ENCODE data around the gene ACAN.

Gene ACAN

DNA sequence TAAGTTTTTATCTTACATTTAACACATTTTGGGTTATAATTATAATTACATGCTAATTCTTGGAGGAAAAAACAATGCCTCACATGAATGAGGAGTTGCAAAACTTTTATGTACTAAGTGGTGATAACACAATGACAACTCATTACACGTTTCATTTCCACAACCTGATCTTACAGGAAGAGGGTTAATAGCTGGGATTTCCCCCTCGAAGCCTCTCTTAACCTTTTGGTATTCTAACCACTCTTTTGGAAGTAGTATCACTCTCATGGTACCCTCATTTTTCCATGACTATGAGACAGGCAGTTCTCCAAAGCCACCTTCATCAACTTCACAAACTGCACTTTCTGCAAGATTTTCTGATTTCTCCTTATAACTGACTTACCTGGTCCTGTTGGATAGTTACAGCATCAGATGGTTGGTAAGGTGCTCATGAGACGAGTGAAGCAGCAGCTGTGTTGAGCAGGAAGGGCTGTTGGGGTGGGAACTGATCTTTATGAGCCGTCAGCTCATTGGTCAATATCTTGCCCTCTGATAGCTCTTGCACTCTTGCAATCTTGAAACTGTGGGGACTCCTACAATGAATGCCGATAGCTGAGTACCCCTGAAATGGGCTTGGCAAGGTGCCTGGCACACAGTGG is 41.6 kb downstream of the ACAN start:
- DNase-seq: no peak

DNA sequence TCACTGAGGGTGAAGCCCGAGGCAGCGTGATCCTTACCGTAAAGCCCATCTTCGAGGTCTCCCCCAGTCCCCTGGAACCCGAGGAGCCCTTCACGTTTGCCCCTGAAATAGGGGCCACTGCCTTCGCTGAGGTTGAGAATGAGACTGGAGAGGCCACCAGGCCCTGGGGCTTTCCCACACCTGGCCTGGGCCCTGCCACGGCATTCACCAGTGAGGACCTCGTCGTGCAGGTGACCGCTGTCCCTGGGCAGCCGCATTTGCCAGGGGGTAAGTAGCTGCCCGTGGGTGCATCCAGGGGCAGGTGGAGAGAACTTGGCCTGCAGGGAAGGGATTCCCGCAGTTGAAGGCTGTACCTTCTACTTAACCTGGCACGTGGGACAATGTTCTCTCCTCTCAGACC is 42.4 kb downstream of the ACAN start:
- no peak for DNase-seq

DNA sequence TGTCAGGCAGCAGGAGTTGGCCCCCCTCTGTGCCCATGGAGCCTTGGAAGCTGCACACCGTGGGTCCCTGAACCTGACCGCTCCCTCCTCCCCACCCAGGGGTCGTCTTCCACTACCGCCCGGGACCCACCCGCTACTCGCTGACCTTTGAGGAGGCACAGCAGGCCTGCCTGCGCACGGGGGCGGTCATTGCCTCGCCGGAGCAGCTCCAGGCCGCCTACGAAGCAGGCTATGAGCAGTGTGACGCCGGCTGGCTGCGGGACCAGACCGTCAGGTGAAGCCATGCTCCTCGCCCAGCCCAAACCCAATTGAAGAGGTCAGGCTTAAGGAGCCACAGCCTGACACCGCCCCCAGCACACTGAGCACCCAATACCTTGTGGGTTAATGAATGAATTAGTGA is 43.9 kb downstream of the ACAN start:
- DNase-seq: no peak

DNA sequence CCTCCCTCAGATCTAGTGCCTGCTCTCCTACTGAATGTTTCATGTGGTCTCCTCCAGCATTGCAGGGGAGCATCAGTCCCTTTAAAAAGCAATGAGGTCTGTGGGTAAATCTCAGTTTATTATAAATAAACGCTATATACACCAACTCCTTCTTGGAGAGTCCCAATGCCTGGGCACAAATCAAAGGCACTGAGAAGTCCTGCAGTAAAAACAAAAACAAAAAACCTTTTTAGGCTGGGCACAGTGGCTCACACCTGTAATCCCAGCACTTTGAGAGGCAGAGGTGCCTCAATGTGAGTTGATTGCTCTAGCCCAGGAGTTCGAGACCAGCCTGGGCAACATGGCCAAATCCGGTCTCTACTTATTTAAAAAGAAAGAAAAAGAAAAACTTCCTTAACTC is 45.0 kb downstream of the ACAN start:
- no peak for DNase-seq

DNA sequence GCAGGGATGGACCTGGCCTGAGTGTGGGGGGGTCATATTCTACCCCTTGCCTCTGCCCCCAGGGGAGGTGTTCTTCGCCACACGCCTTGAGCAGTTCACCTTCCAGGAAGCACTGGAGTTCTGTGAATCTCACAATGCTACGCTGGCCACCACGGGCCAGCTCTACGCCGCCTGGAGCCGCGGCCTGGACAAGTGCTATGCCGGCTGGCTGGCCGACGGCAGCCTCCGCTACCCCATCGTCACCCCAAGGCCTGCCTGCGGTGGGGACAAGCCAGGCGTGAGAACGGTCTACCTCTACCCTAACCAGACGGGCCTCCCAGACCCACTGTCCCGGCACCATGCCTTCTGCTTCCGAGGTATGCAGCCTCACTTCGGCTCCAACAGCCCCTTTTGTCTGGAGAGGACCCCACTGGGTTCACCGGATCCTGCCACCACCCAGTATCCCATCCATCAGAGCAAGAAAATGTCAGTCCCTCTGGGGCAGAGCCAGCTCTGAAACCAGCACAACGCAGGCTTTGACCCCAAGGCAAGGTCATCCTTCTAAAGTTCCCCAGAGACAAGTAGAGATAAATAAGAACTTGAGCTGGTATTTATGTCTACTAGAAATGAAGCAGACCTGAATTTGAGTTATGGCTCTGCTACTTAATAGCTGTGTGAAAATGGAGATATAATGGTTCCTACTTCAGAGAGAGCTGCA is 46.3 kb downstream of the ACAN start:
- no peak for DNase-seq

DNA sequence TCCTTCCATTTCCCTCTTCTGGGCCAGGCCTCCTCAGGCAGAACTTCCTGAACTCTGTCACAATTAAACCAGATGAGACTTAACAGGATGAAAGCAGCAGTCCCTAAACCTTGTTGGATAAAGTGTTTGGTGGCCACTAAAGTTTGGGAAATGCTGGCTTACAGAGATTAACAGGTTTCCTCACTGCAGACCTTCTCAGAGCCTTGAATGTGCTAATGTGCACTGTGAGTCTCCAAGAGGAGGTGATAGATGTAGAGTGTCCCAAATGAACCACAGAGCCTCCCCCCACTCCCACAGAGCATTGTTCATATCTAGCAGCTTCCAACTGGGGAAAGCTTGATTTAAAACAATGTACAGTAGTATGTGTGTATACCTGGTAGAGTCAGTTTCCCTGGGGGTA is 49.2 kb downstream of the ACAN start:
- DNase-seq: no peak

DNA sequence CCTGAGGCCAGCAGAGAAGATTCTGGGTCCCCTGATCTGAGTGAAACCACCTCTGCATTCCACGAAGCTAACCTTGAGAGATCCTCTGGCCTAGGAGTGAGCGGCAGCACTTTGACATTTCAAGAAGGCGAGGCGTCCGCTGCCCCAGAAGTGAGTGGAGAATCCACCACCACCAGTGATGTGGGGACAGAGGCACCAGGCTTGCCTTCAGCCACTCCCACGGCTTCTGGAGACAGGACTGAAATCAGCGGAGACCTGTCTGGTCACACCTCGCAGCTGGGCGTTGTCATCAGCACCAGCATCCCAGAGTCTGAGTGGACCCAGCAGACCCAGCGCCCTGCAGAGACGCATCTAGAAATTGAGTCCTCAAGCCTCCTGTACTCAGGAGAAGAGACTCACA is 55.7 kb downstream of the ACAN start:
- no peak for DNase-seq

DNA sequence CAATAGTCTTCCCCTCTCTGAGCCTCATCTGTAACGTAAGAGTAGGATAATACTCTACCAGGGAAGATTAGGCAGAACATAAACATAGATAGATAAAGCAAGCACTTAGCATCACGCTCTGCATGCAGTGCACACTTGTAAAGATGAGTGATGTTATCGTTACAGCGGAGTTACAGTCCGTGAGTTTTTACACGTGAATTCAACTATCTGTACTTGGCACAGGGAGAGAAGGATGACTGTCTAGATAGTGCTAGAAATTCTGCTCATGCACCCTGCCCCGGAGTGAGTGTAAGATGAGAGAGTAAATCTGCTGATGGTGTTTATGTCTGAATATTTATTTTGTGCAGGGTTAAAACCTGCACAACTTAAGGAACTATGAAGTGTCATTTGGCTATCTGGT is 56.3 kb downstream of the ACAN start:
- DNase-seq: no peak

DNA sequence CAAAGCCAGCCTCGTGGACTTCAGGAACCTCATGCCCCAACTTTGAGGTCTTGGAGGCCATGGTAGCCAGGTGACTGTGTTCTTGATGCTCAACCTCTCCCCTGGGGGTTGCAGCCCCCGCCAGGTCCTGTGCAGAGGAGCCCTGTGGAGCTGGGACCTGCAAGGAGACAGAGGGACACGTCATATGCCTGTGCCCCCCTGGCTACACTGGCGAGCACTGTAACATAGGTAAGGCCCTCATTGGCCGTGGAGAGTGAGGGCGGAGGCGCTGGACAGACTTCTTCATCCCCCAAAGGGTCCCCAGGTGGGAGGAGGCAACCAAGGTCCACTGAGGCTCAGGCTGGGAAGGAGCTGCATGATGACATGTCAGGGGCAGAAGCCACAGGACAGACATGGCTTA is 57.0 kb downstream of the ACAN start:
- no peak for DNase-seq

DNA sequence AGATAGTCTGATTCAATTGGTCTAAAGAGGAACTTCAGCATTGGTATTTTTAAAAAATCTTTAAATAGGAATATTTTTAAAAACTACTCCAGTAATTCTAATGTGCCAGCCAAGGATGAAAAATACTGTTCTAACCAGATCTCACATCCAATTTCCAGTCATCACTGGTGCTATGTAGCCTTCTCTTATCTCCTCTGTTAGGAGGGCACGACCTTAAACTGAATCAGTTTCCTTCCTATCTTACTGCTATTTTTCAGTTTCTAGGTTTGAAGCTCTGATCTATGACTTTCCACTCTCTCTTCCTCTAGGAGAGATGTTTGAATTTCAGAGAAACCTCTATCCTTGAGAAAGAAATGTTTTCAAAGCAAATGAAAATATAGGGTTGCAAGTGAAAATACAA is 60.2 kb downstream of the ACAN start:
- DNase-seq: no peak

DNA sequence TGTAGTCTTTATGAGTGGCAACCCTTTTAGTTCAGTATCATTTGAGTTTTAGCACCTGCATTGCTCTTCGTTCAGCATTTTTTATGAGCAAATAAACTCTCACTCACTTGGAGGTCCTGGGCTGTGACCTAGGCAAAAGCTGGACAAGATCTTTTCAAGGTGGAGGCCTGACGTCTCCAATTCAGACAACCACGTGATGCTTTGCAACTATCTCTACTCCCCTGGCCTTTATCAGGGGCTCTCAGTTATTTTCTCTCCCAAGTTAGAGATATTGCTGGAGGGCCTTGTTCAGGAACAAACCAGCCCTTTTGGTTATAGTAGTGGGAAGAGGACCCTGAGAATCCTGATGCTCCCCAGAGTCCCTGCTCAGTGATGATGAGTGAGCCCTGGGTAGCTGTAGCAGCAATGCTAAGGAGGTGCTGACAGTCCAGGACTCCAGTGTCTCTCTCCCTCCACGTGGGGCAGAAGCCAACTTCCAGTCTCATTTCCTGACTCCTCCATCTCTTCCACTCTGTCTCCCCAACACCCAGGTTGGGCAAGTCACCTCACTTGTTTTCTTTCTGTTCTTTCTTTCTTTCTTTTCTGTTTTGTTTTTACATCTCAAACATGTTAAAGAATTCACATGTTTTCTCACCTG is 61.7 kb downstream of the ACAN start:
- DNase-seq: no peak

DNA sequence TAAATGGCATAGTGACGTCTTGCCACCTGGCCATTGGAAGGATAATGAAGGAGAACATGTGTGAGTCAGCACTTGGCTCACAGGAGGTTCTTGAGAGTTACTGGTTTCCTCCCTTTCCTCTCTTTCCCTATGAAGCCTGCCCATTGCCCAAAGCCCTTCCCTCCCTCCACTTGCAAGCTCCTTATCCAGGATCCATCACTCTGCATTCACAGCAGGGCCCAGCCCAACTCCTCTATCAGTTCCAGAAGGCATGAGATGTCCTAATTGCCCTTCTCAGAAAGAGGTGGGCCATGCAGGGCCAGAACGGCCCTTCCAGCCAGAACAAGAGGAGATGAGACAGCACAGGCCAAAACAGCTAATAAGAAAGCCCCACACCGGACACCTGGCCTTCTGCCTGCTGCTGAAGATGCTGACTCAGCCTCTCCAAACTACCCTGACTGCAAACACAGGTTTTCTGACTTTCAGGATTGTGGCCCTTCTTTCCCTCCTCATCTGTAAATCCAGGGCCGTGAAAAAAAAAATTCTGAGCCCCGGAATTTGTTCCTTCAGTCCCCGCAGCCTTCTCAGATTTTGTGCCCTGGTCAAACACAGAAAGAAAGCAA is 62.4 kb downstream of the ACAN start:
- DNase-seq: no peak

DNA sequence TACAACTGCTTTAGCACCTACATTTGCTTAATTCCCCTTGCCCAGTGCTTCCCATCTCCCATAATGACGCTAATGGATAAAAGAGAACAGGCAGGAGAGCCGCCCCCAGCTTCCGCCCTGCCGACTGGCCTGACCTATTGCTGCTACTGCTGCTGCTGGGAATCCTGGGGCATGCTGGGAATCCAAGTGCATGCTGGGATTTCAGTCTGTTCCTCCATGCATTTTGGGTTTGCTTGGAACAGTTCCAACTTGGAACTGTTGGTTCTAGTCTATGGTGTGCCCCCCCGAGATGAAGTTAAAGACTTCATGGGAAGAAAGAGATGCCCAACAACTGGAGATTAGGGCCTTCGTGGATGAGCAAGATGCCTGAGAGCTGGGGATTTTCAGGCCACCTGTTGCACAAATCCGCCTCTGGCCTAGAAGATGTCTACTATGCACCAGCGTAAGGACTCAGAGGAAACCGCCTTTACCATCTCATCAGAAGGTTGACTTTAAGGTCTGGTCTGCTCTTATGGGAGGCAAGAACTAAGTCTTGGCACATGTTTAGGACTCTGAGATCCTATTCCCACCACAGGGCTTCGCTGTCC is 63.2 kb downstream of the ACAN start:
- no peak for DNase-seq

DNA sequence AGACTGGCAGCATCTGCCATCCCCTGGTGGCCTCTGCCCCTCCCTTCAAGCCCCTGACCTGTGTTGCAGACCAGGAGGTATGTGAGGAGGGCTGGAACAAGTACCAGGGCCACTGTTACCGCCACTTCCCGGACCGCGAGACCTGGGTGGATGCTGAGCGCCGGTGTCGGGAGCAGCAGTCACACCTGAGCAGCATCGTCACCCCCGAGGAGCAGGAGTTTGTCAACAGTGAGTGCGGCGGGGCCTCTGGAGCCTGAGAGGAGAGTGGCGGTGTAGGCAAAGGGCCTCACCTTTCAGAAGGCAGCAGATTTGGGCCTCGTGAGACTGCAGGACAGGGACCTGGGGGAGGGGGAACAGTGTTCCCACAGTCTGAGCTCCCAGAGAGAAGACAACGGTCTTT is 68.1 kb downstream of the ACAN start:
- DNase-seq: no peak

DNA sequence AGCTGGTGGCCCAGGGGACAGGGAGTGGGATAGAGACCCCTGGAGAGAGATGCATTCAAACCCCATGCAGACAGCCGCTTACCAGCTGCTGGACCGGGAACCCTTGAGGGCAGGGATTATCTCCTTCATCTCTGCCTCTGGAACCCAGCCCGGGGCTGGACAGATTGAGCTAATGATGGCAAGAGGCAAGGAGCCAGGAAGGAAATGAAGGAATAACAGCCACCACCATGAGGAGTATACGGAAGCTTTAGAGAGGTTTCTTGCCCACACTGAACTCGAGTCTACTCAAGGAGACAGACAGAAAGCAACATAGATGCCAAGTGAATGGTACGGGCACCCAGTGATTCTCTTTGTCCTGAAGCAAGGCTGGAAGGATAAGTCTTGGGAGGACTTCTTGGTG is 68.9 kb downstream of the ACAN start:
- DNase-seq: no peak

DNA sequence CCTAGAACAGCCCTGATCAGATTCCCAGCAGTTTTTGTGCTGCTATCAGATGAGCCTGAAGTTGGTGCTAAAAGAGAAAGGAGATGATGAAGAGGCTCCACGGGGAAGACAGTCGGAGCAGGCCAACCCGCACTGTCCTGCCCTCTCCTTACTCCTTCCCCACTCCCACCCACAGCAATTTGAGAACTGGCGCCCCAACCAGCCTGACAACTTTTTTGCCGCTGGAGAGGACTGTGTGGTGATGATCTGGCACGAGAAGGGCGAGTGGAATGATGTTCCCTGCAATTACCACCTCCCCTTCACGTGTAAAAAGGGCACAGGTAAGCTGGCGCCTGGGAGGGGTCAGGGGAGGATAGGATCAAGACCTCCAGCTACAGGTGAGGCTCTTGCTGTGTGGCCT is 69.5 kb downstream of the ACAN start:
- no peak for DNase-seq

DNA sequence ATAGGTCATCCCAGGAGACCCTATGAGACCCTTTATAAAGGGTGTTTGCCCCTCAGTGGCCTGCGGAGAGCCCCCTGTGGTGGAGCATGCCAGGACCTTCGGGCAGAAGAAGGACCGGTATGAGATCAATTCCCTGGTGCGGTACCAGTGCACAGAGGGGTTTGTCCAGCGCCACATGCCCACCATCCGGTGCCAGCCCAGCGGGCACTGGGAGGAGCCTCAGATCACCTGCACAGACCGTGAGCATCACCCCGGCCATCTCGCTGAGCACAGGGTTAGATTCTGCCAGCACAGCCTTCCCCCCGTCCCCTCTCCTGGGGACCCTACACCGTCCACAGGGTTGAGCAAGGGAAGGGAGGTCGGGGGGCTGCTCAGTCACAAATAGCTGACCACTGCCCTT is 70.5 kb downstream of the ACAN start:
- no peak for DNase-seq

DNA sequence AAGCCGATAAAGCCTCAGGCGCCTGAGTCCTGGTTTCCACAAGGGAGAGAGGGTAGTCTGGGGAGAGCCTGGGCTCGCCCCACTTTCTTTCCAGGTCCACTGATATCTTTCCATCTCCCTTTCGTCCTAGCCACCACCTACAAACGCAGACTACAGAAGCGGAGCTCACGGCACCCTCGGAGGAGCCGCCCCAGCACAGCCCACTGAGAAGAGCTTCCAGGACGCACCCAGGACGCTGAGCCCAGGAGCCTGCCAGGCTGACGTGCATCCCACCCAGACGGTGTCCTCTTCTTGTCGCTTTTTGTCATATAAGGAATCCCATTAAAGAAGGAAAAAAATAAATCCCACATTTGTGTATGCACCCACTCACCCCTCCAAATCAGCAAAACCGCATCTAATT is 71.0 kb downstream of the ACAN start:
- DNase-seq: no peak

DNA sequence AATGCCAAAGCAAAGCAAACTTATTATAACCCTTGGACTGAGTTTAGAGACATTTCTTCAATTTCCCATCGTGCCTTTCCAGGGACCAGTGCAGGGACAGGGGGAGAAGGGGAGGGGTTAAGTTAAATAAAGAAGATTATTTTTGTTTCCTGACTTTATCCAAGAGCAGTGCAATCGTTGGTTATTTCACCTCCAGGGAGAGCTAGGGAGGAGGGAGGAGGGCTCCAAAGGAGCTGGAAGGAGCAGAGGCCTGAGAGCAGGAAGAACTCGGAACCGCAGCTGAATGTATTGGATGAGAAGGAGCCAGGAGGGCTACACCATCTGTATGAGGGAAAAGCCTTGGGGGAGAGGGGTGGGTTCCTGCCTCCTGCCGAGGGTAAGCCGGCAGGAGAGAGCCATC is 71.4 kb downstream of the ACAN start:
- DNase-seq: no peak

DNA sequence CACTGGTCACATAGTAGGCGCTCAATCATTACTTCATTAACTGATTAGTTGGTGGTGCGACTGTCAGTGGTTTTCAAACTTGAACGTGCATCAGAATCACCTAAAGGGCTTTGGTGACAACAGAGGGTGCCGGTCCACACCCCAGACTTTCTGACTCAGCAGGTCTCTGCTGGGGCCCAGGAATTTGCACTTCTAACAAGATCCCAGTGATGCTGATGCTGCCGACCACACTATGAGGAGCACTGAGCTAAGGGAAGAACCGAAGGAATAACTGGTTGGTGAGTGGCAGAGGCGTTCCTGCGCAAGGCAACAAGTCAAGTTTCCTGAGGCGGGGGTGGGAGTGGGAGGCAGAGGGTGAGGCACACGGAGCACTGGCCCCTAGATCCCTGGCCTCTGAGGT is 73.3 kb downstream of the ACAN start:
- DNase-seq: no peak

DNA sequence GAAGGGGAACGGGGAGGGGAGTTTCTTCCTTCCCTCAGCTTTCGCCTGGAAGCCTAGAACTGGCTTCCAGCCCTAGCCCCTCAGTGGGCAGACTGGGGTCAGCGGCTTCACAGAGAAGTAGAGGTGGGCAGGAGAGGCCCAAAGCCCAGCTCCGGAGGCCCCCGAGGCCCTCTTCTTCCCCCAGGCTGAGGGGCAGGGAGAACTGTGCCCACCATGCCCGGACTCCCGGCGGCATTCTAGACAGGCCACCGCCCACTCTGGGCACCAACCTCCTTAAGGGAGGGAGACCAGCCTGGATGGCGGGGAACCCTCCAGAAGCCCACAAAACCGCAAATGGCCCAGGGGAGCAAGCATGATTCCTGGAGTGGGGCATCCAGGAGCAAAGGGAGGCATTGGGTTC is 74.2 kb downstream of the ACAN start:
- no peak for DNase-seq

DNA sequence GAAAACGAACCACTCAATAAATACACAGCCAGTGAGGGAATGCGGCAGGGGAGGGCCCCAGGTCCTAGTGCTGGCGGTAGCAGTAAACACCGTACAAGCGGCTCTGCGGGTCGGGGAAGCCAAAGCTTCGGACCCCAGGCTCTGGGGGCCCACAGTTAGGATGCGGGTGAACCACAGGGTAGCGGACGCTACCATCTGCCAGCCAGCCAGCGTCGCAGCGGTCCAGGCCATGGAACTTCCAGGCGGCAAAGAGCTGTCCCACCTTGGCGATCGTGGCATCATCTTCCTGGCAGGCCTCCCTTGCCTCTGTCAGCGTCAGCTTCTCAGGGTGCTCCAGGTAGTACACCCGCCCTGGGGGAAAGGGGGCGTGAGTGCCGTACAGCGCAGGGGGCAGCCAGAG is 74.7 kb downstream of the ACAN start:
- no peak for DNase-seq

DNA sequence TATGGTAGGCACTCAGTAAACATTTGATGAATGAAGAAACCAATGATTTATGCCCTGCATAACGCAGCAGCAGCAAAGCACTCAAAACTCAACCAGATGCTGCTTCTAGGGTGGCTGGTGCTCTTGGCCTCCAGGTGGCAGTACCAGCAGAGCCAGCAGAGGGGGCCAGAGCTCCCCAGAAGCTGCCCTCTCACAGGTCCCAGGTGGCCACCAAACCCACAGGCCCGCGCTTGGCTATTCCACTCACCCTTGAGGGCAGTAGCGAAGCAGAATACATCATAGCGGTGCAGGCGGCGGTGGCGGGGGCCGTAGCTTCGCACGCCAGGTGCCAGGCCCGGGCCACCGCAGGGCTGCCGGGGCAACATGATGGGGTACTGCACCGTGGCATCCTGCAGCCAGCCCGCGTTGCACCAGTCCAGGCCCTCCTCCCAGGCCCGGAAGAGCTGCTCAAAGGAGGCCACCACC is 75.5 kb downstream of the ACAN start:
- peak; percentile 22 for DNase-seq
